H1 (cell line): ENCODE results near the gene MYG1. TPM values are rescaled to one million over a fixed set of nuclear protein-coding genes. Genes with fewer than 3 reads are reported as not detected.

Experiments
- CTCF ChIA-PET: fragments of 300-600 bp; sonication (Branson Sonifier 250); formaldehyde crosslinking; loops from one replicate; lab custom pipeline; 2021; ENCODE audit not compliant: partially characterized antibody; lab: Charles Lee
- POLR2A ChIA-PET: fragments of 300-600 bp; sonication (Branson Sonifier 250); formaldehyde crosslinking; loops from one replicate; lab custom pipeline; 2021; ENCODE audit warnings: inconsistent platforms; ENCODE audit not compliant: partially characterized antibody; lab: Charles Lee
- DNase-seq, 2 experiments: peaks; one replicate each; pipeline versions ENCODE4 v3.0.0 to v3.0.0-alpha.2; 2010 to 2022; ENCODE audit warnings: low spot score in 2 of 2, low read depth in 1 of 2, mixed read lengths in 1 of 2
- FAIRE-seq: peaks from 2 replicates; lab custom pipeline; 2011; peaks lifted over from hg19 to GRCh38; lab: Jason Lieb, UNC
- H2AFZ ChIP-seq: 2 replicates; pipeline ENCODE4 v1.8.1; 2012; ENCODE audit warnings: low read length, inconsistent platforms
- H2AK5ac ChIP-seq: 2 replicates; pipeline ENCODE4 v1.6.1; 2013; ENCODE audit warnings: low read depth, low read length
- H2BK120ac ChIP-seq: replicated peaks from 2 replicates; pipeline ENCODE3; 2013; ENCODE audit warnings: low read depth, low read length, inconsistent platforms
- H2BK12ac ChIP-seq: 2 replicates; pipeline ENCODE4 v1.6.1; 2013; ENCODE audit warnings: low read depth, low read length
- H2BK15ac ChIP-seq: 2 replicates; pipeline ENCODE4 v1.6.1; 2013; ENCODE audit warnings: low read length
- H2BK20ac ChIP-seq: 2 replicates; pipeline ENCODE4 v1.6.1; 2013; ENCODE audit warnings: low read length
- H2BK5ac ChIP-seq: 2 replicates; pipeline ENCODE4 v1.6.1; 2013; ENCODE audit warnings: low read depth, low read length
- H3K14ac ChIP-seq: 2 replicates; pipeline ENCODE4 v1.6.1; 2013; ENCODE audit warnings: inconsistent platforms; ENCODE audit not compliant: insufficient read length
- H3K18ac ChIP-seq: 2 replicates; pipeline ENCODE4 v1.6.1; 2013; ENCODE audit warnings: low read length; ENCODE audit errors: extremely low read depth
- H3K23ac ChIP-seq: 2 replicates; pipeline ENCODE4 v1.6.1; 2013; ENCODE audit warnings: inconsistent platforms; ENCODE audit not compliant: insufficient read length
- H3K23me2 ChIP-seq: 2 replicates; pipeline ENCODE4 v1.6.1; 2013; ENCODE audit warnings: low read depth, low read length
- H3K27ac ChIP-seq: 2 replicates; pipeline ENCODE4 v1.6.1; 2011; ENCODE audit warnings: low read depth, low read length, inconsistent platforms
- H3K27me3 ChIP-seq, 4 experiments: replicated peaks in 1 of 4; 1 replicate in 1 of 4; 2 replicates in 3 of 4; pipeline versions ENCODE4 v1.6.1 to v1.8.1; 2011 to 2013; ENCODE audit warnings: low read length in 3 of 4, mild to moderate bottlenecking in 3 of 4, inconsistent platforms in 2 of 4, mixed read lengths in 2 of 4, moderate library complexity in 1 of 4; ENCODE audit not compliant: control insufficient read depth in 3 of 4, insufficient read depth in 3 of 4; ENCODE audit errors: extremely low read depth in 1 of 4
- H3K36me3 ChIP-seq, 4 experiments: 2 replicates each; pipeline versions ENCODE4 v1.6.1 to v1.8.1; 2011 to 2013; ENCODE audit warnings: mild to moderate bottlenecking in 4 of 4, low read length in 3 of 4, moderate library complexity in 2 of 4, control low read depth in 1 of 4, inconsistent platforms in 1 of 4; ENCODE audit not compliant: insufficient read depth in 4 of 4, control insufficient read depth in 2 of 4
- H3K4ac ChIP-seq: replicated peaks from 2 replicates; pipeline ENCODE3; 2013; ENCODE audit warnings: low read length, low read depth, mixed read lengths, inconsistent platforms; ENCODE audit not compliant: insufficient read length
- H3K4me1 ChIP-seq, 4 experiments: replicated peaks in 1 of 4; 1 replicate in 1 of 4; 2 replicates in 3 of 4; pipeline versions ENCODE4 v1.6.1 to v1.8.1; 2011 to 2013; ENCODE audit warnings: low read length in 3 of 4, inconsistent platforms in 2 of 4, mixed read lengths in 1 of 4; ENCODE audit not compliant: insufficient read depth in 4 of 4, control insufficient read depth in 3 of 4
- H3K4me2 ChIP-seq, 2 experiments: 2 replicates each; pipeline versions ENCODE4 v1.6.1 to v1.8.1; 2011 to 2013; ENCODE audit warnings: low read depth in 2 of 2, low read length in 2 of 2, control low read depth in 1 of 2, inconsistent platforms in 1 of 2, mild to moderate bottlenecking in 1 of 2; ENCODE audit not compliant: insufficient read depth in 1 of 2
- H3K4me3 ChIP-seq, 4 experiments: fragments of 200-600, 300-600 bp in 1 of 4; sonication (generic), shearing (Covaris generic), sonication (Bioruptor Twin) in 1 of 4; 2 replicates each; pipeline versions ENCODE4 v1.5.1 to v1.8.1; 2011 to 2016; ENCODE audit warnings: low read length in 4 of 4, low read depth in 3 of 4, control low read depth in 2 of 4, inconsistent platforms in 2 of 4, mild to moderate bottlenecking in 2 of 4, mixed read lengths in 1 of 4, moderate library complexity in 1 of 4; ENCODE audit not compliant: insufficient read depth in 2 of 4; ENCODE audit errors: extremely low read depth in 1 of 4
- H3K56ac ChIP-seq: replicated peaks from 2 replicates; pipeline ENCODE3; 2013; ENCODE audit warnings: low read depth, mild to moderate bottlenecking, mixed read lengths, low read length, inconsistent platforms; ENCODE audit not compliant: insufficient read length
- H3K79me1 ChIP-seq: 2 replicates; pipeline ENCODE4 v1.6.1; 2013; ENCODE audit warnings: low read depth, low read length, control low read depth
- H3K79me2 ChIP-seq, 2 experiments: 2 replicates each; pipeline versions ENCODE4 v1.6.1 to v1.8.1; 2012 to 2013; ENCODE audit warnings: low read length in 2 of 2, mild to moderate bottlenecking in 2 of 2, inconsistent platforms in 1 of 2; ENCODE audit not compliant: insufficient read depth in 2 of 2, control insufficient read depth in 1 of 2
- H3K9ac ChIP-seq, 4 experiments: replicated peaks in 1 of 4; 1 replicate in 1 of 4; 2 replicates in 3 of 4; pipeline versions ENCODE4 v1.6.1 to v1.8.1; 2011 to 2013; ENCODE audit warnings: low read depth in 3 of 4, low read length in 3 of 4, control low read depth in 2 of 4, mild to moderate bottlenecking in 2 of 4, moderate library complexity in 2 of 4, inconsistent platforms in 1 of 4; ENCODE audit errors: extremely low read depth in 1 of 4
- H3K9me3 ChIP-seq, 2 experiments: 2 replicates each; pipeline versions ENCODE4 v1.6.1 to v1.8.1; 2012 to 2013; ENCODE audit warnings: mild to moderate bottlenecking in 2 of 2, moderate library complexity in 2 of 2, control low read depth in 1 of 2, inconsistent platforms in 1 of 2, low read depth in 1 of 2, low read length in 1 of 2, mixed read lengths in 1 of 2; ENCODE audit not compliant: insufficient read depth in 2 of 2
- H4K20me1 ChIP-seq, 2 experiments: replicated peaks in 1 of 2; 2 replicates each; pipeline versions ENCODE3 to v1.8.1; 2011 to 2013; ENCODE audit warnings: inconsistent platforms in 2 of 2, low read length in 2 of 2, mild to moderate bottlenecking in 1 of 2; ENCODE audit not compliant: insufficient read depth in 2 of 2, control insufficient read depth in 1 of 2
- H4K5ac ChIP-seq: 2 replicates; pipeline ENCODE4 v1.6.1; 2013; ENCODE audit warnings: low read length, low read depth, mixed read lengths, inconsistent platforms; ENCODE audit not compliant: insufficient read length
- H4K8ac ChIP-seq: 2 replicates; pipeline ENCODE4 v1.8.0; 2013; ENCODE audit warnings: mild to moderate bottlenecking, moderate library complexity, low read length, inconsistent platforms; ENCODE audit not compliant: insufficient read depth; ENCODE audit errors: extremely low read depth
- H4K91ac ChIP-seq: replicated peaks from 2 replicates; pipeline ENCODE3; 2013; ENCODE audit warnings: low read length, mixed read lengths, inconsistent platforms; ENCODE audit not compliant: insufficient read length
- ASH2L ChIP-seq: fragments of 200-600, 300-600 bp; sonication (generic); IDR thresholded peaks from one replicate; pipeline ENCODE4 v1.7.1; 2017; ENCODE audit warnings: low read length
- CEBPB ChIP-seq: IDR thresholded peaks from 2 replicates; pipeline ENCODE4 v1.6.1; 2012; ENCODE audit warnings: low read depth, low read length
- CREB1 ChIP-seq: IDR thresholded peaks from 2 replicates; pipeline ENCODE4 v1.6.1; 2012; ENCODE audit warnings: inconsistent platforms
- EZH2 ChIP-seq: fragments of 200-600 bp; sonication (generic); IDR thresholded peaks from 2 replicates; pipeline ENCODE4 v1.7.1; 2012; ENCODE audit warnings: low read depth, mild to moderate bottlenecking, moderate library complexity, low read length, inconsistent platforms; ENCODE audit not compliant: severe bottlenecking
- KDM4A ChIP-seq: IDR thresholded peaks from one replicate; pipeline ENCODE4 v1.7.1; 2012; ENCODE audit warnings: low read depth, mild to moderate bottlenecking, moderate library complexity, low read length, inconsistent platforms; ENCODE audit not compliant: severe bottlenecking
- KDM5A ChIP-seq: fragments of 200-600 bp; IDR thresholded peaks from 2 replicates; pipeline ENCODE4 v1.7.1; 2012; ENCODE audit warnings: mild to moderate bottlenecking, low read length, inconsistent platforms, mixed read lengths
- NRF1 ChIP-seq: IDR thresholded peaks from 2 replicates; pipeline ENCODE4 v1.6.1; 2011; ENCODE audit warnings: mild to moderate bottlenecking, low read depth, low read length, improper control_type of control experiment
- SUZ12 ChIP-seq: fragments of 200-600 bp; sonication (generic); IDR thresholded peaks from 2 replicates; pipeline ENCODE4 v1.6.1; 2012; ENCODE audit warnings: mild to moderate bottlenecking, inconsistent platforms, low read length, moderate library complexity, mixed read lengths
- TCF12 ChIP-seq: IDR thresholded peaks from 2 replicates; pipeline ENCODE4 v1.6.1; 2011; ENCODE audit warnings: low read depth, mild to moderate bottlenecking, low read length
- WGBS, 2 experiments: shearing (Covaris generic) in 1 of 2; methylation state at CpG; one replicate each; pipeline versions ENCODE4 v1.1.6 to v1.1.7; 2013 to 2015; ENCODE audit warnings: low lambda C conversion rate in 2 of 2, mixed read lengths in 2 of 2, inconsistent platforms in 1 of 2, low coverage in 1 of 2, missing lambda C conversion rate in 1 of 2; ENCODE audit not compliant: insufficient replicate concordance in 2 of 2, insufficient coverage in 1 of 2, insufficient read length in 1 of 2; ENCODE audit errors: extremely low coverage in 1 of 2, missing lambda C conversion rate in 1 of 2; 5-methylcytosine and 5-hydroxymethylcytosine counted together
- polyA plus RNA-seq, 7 experiments: library from polyadenylated mRNA; depleted of rRNA in 3 of 7; stranded (reverse) in 5 of 7; unstranded in 2 of 7; fragments of >200 nt in 5 of 7; fragments of 200-250 nt in 2 of 7; gene quantifications; 1 replicate in 5 of 7; 2 replicates in 1 of 7; 4 replicates in 1 of 7; pipeline versions ENCODE4 v1.2.1 to v1.2.3, GENCODE V29; 2011 to 2013; ENCODE audit warnings: missing spikeins in 2 of 7, mixed read lengths in 2 of 7
- total RNA-seq: library from RNA; stranded (reverse); fragmentation: NEBNext Ultra II Directional; extraction: Animal tissue kit (Norgen Biotek cat#: 25700); gene quantifications from 2 replicates; pipeline ENCODE4 v1.2.1, GENCODE V29; 2021

MYG1 gene
- total and polyA plus RNA-seq, 2 of the 8 experiments (the other 6 are each of a cell fraction or from before 2014, with no cell fraction given) = 83.3 to 104 TPM

DNA sequence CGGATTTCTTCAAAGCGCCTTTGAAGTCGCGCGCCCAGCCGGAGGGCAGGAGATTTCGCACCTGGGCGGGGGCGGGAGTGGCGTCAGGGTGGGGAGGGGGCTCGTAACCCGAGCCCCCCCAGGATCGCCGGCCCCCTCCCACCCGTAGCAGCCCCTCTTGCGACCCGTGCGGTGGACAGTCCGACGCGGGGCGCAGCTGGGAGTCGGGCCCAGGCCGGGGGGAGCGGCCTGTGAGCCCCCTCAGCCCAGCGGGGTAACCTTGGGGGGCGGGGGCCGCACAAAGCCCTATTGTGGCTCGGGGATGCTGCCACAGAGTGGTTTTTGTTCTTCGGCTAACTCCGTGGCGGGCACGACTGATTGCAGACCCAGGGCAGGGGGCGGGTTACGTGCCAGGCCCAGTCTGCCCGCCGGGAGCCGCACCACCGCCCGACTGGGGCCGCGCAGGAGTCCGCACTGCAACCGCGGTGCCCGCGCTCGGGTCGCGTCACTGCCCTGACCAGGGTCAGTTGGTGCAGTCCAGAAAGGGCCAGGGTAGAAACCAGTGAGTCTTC, 26.1 kb downstream of the MYG1 start:
- Histone ChIP-seq H3K79me1 (no peaks in the 10 kb centered on the region), H3K23me2 (peaks cover 6% of the 10 kb centered on the region; the same call in 1 of the 2 replicates), H3K4me3 (peak overlapping the region; percentile 24 to 80 (median 48)), H3K36me3 (no peaks in the 10 kb centered on the region), H4K91ac (no peak overlapping the region), H2BK120ac (no peak overlapping the region), H3K9me3 (no peaks in the 10 kb centered on the region), H3K4me1 (peaks cover 0 to 20% (median 12%) of the 10 kb centered on the region in 4 experiments; a peak in 6 of 7 replicates), H3K79me2 (no peaks in the 10 kb centered on the region), H3K18ac (peak overlapping the region; percentile 48; the same call in 1 of the 2 replicates), H2BK15ac (no peak overlapping the region), H2BK5ac (no peak overlapping the region), H3K23ac (no peak overlapping the region), H3K4ac (no peak overlapping the region), H3K27me3 (peaks cover 13 to 59% (median 47%) of the 10 kb centered on the region in 4 experiments), H4K20me1 (peaks cover 2% of the 10 kb centered on the region in 2 experiments), H2BK20ac (no peak overlapping the region), H2AFZ (0 out of 2 replicates have a peak overlapping the region, but pooled peaks have one; percentile 6), H4K8ac (peak overlapping the region; percentile 32; the same call in 1 of the 2 replicates), H3K56ac (no peak overlapping the region), H4K5ac (no peak overlapping the region), H2BK12ac (no peak overlapping the region), H3K9ac (peak overlapping the region in 1 of 4 experiments; percentile 15; a peak in 2 of 7 replicates), H3K14ac (no peak overlapping the region), H3K27ac (no peak overlapping the region), H2AK5ac (no peak overlapping the region), H3K4me2 (peak overlapping the region; percentile 45 to 78)
- FAIRE-seq = no peak
- WGBS, 2 experiments = 3% methylated on average over 24 of the region's 50 CpGs; no CpG with 5 or more reads in 1 of the 2 experiments
- peak; percentile 20 for TF ChIP-seq ASH2L
- TF ChIP-seq CREB1 = peak; percentile 29; the same call in 1 of the 2 replicates
- TF ChIP-seq SUZ12 = 0 out of 2 replicates have a peak, but pooled peaks have one; percentile 44
- TF ChIP-seq TCF12 = 0 out of 2 replicates have a peak, but pooled peaks have one; percentile 21
- no peak for TF ChIP-seq NRF1
- peak; percentile 65 for TF ChIP-seq EZH2
- TF ChIP-seq KDM5A = no peak
- TF ChIP-seq CEBPB = no peak
- peak; percentile 26 for TF ChIP-seq KDM4A
- CTCF ChIA-PET = interaction anchor here (0.6 to 21.2 kb wide), 11 partner anchors 10 to 343 kb away, joined by 3 to 381 read pairs (median 6); partner anchors contain the start of genes PFDN5 and SP7
- POLR2A ChIA-PET = interaction anchor here (0.9 to 8.0 kb wide), 15 partner anchors 9 to 174 kb away, joined by 3 to 51 read pairs (median 4); partner anchors contain the start of genes ESPL1, MAP3K12, MYG1 and SP1
- peak in 1 of 2 experiments; percentile 69 for DNase-seq
